ENCODE data around the gene PARP3. TPM values are rescaled to one million over a fixed set of nuclear protein-coding genes. Genes with fewer than 3 reads are reported as not detected.

Gene PARP3
- total RNA-seq, 2 experiments from 2014 or later, result 6.3 to 6.7 TPM

Other genes starting within 250 kb of the PARP3 start
- 1 to 10 TPM; 3.9 to 5.4 TPM for gene GRM2, start 235.3 kb upstream of the PARP3 start, total RNA-seq
- not detected for gene IQCF6, start 163.1 kb upstream of the PARP3 start, total RNA-seq
- not detected for gene IQCF2, start 80.7 kb upstream of the PARP3 start, total RNA-seq
- not detected for gene IQCF5, start 66.8 kb upstream of the PARP3 start, total RNA-seq
- gene IQCF1, start 39.0 kb upstream of the PARP3 start, total RNA-seq, result not detected
- 1 to 10 TPM; 8.1 to 8.3 TPM for gene RRP9, start 459 bp upstream of the PARP3 start, total RNA-seq
- not detected for gene GPR62, start 13.0 kb downstream of the PARP3 start, total RNA-seq
- gene PCBP4, start 25.1 kb downstream of the PARP3 start, total RNA-seq, result 10 to 100 TPM in 1 of 2 experiments, 1 to 10 TPM in 1; 9.8 to 14.7 TPM
- 10 to 100 TPM; 44.3 to 44.4 TPM for gene ABHD14B, start 31.7 kb downstream of the PARP3 start, total RNA-seq
- gene ABHD14A, start 32.7 kb downstream of the PARP3 start, total RNA-seq, result 1 to 10 TPM; 6.8 to 6.9 TPM
- gene ACY1, start 41.2 kb downstream of the PARP3 start, total RNA-seq, result 1 to 10 TPM; 3.8 to 4.0 TPM
- 1,000 to 10,000 TPM; 1,694 to 1,736 TPM for gene RPL29, start 53.5 kb downstream of the PARP3 start, total RNA-seq
- gene DUSP7, start 114.2 kb downstream of the PARP3 start, total RNA-seq, result 1 to 10 TPM; 5.4 to 5.6 TPM
- gene POC1A, start 212.1 kb downstream of the PARP3 start, total RNA-seq, result under 1 TPM; 0.24 to 0.42 TPM

Data from CD8-positive, alpha-beta T cell (primary cell).